Ishikawa (cell line): ENCODE results near the gene RPAP3.

Source experiments
- CEBPB ChIP-seq: IDR thresholded peaks from 2 replicates; pipeline ENCODE4 v1.6.1; 2012
- CREB1 ChIP-seq: IDR thresholded peaks from 2 replicates; pipeline ENCODE4 v1.6.1; 2012; ENCODE audit warnings: low read depth
- EGR1 ChIP-seq: IDR thresholded peaks from 2 replicates; pipeline ENCODE4 v1.6.1; 2012
- EP300 ChIP-seq: IDR thresholded peaks from 2 replicates; pipeline ENCODE4 v1.6.1; 2012; ENCODE audit warnings: borderline replicate concordance
- FOXM1 ChIP-seq: IDR thresholded peaks from 2 replicates; pipeline ENCODE4 v1.6.1; 2012; ENCODE audit warnings: low read depth, borderline replicate concordance
- NFIC ChIP-seq: IDR thresholded peaks from 2 replicates; pipeline ENCODE4 v1.6.1; 2012
- RAD21 ChIP-seq: IDR thresholded peaks from 2 replicates; pipeline ENCODE4 v1.6.1; 2012; ENCODE audit warnings: low read depth
- TAF1 ChIP-seq: IDR thresholded peaks from 2 replicates; pipeline ENCODE4 v1.6.1; 2012; ENCODE audit warnings: low read depth, mild to moderate bottlenecking
- TCF12 ChIP-seq: IDR thresholded peaks from 2 replicates; pipeline ENCODE4 v1.6.1; 2012; ENCODE audit warnings: low read depth
- YY1 ChIP-seq: IDR thresholded peaks from 2 replicates; pipeline ENCODE4 v1.6.1; 2012; ENCODE audit warnings: low read depth
- TF ChIP-seq, protein P1 (sequence below): IDR thresholded peaks from 2 replicates; pipeline ENCODE4 v1.6.1; 2012; ENCODE audit warnings: low read depth, mild to moderate bottlenecking
- TF ChIP-seq, protein P2 (sequence below): IDR thresholded peaks from 2 replicates; pipeline ENCODE4 v1.6.1; 2012
- TF ChIP-seq, protein P3 (sequence below): IDR thresholded peaks from 2 replicates; pipeline ENCODE4 v1.6.1; 2012

DNA sequence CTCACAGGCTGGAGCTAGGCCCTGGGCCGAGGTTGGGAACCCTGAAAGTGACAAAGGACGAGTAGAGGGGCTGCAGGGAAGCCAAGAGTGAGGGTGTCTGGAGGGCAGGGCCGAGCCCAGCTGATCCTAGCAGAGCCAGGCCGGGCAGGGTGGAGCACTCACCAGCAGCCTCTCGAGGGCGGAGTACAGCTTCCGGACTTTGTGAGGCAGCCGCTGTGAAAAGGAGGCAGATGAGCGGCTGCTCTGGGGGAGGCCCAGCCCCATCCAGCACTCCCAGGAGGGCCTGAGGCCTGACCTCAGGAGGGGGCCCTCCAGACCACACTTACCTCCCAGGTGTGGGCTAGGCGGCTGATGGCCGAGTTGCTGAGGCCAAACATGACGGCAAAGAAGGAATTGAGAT is 34.1 kb upstream of the RPAP3 start:
- TF ChIP-seq CREB1, result no peak
- no peak for TF ChIP-seq EP300
- TF ChIP-seq, protein P1, sequence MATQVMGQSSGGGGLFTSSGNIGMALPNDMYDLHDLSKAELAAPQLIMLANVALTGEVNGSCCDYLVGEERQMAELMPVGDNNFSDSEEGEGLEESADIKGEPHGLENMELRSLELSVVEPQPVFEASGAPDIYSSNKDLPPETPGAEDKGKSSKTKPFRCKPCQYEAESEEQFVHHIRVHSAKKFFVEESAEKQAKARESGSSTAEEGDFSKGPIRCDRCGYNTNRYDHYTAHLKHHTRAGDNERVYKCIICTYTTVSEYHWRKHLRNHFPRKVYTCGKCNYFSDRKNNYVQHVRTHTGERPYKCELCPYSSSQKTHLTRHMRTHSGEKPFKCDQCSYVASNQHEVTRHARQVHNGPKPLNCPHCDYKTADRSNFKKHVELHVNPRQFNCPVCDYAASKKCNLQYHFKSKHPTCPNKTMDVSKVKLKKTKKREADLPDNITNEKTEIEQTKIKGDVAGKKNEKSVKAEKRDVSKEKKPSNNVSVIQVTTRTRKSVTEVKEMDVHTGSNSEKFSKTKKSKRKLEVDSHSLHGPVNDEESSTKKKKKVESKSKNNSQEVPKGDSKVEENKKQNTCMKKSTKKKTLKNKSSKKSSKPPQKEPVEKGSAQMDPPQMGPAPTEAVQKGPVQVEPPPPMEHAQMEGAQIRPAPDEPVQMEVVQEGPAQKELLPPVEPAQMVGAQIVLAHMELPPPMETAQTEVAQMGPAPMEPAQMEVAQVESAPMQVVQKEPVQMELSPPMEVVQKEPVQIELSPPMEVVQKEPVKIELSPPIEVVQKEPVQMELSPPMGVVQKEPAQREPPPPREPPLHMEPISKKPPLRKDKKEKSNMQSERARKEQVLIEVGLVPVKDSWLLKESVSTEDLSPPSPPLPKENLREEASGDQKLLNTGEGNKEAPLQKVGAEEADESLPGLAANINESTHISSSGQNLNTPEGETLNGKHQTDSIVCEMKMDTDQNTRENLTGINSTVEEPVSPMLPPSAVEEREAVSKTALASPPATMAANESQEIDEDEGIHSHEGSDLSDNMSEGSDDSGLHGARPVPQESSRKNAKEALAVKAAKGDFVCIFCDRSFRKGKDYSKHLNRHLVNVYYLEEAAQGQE, result no peak
- no peak for TF ChIP-seq TAF1
- no peak for TF ChIP-seq FOXM1
- no peak for TF ChIP-seq RAD21
- no peak for TF ChIP-seq YY1
- no peak for TF ChIP-seq EGR1
- TF ChIP-seq, protein P2, sequence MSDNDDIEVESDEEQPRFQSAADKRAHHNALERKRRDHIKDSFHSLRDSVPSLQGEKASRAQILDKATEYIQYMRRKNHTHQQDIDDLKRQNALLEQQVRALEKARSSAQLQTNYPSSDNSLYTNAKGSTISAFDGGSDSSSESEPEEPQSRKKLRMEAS, result no peak
- no peak for TF ChIP-seq CEBPB
- TF ChIP-seq TCF12, result no peak
- TF ChIP-seq NFIC, result no peak
- TF ChIP-seq, protein P3, sequence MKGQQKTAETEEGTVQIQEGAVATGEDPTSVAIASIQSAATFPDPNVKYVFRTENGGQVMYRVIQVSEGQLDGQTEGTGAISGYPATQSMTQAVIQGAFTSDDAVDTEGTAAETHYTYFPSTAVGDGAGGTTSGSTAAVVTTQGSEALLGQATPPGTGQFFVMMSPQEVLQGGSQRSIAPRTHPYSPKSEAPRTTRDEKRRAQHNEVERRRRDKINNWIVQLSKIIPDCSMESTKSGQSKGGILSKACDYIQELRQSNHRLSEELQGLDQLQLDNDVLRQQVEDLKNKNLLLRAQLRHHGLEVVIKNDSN, result no peak
